ENCODE results near the gene PALB2. TPM values are rescaled to one million over a fixed set of nuclear protein-coding genes. Genes with fewer than 3 reads are reported as not detected.

The PALB2 gene
- total RNA-seq, 1 donor from 2014 or later = 21.0 TPM

DNA sequence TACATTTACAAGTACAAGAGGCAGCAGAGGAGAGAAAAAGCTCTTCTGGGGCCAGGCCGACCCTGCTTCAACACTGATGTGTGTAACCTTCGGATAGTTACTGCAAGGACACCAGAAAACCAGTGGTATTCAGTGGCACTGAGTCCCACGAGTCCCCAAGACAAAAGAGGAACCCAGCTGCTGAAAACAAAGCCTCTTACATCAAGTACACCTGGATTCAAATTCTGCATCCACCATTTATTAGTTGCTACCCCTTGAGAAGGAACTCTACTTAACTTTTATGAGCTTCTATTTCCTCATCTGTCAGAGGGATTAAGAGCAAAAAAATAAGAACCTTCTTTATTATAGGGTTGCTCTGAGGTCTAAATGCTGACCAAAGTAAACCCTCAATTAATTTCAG, 86.6 kb downstream of the PALB2 start:
- no peak overlapping the region for H3K4me3 Mint-ChIP-seq (ENCODE audit: low read depth)
- H3K27ac Mint-ChIP-seq = no peak overlapping the region
- peaks cover 7% of the 10 kb centered on the region for H3K4me1 Mint-ChIP-seq (ENCODE audit: low read depth)
- no peaks in the 10 kb centered on the region for H3K27me3 Mint-ChIP-seq
- H3K36me3 Mint-ChIP-seq (ENCODE audit: insufficient read depth) = peaks cover 9% of the 10 kb centered on the region
- TF ChIP-seq, protein P1, sequence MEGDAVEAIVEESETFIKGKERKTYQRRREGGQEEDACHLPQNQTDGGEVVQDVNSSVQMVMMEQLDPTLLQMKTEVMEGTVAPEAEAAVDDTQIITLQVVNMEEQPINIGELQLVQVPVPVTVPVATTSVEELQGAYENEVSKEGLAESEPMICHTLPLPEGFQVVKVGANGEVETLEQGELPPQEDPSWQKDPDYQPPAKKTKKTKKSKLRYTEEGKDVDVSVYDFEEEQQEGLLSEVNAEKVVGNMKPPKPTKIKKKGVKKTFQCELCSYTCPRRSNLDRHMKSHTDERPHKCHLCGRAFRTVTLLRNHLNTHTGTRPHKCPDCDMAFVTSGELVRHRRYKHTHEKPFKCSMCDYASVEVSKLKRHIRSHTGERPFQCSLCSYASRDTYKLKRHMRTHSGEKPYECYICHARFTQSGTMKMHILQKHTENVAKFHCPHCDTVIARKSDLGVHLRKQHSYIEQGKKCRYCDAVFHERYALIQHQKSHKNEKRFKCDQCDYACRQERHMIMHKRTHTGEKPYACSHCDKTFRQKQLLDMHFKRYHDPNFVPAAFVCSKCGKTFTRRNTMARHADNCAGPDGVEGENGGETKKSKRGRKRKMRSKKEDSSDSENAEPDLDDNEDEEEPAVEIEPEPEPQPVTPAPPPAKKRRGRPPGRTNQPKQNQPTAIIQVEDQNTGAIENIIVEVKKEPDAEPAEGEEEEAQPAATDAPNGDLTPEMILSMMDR (IDR thresholded peaks at IDR 0.05; ENCODE audit: unreplicated experiment) = no peak
- H3K9me3 Mint-ChIP-seq (ENCODE audit: low read depth) = no peaks in the 10 kb centered on the region
- DNase-seq (ENCODE audit: low spot score, unreplicated experiment) = no peak

Other genes starting within 250 kb of the PALB2 start
- gene COG7, start 188.1 kb downstream of the PALB2 start, total RNA-seq = 24.9 and 28.3 TPM in 2 replicates
- 87.5 and 89.9 TPM in 2 replicates for gene GGA2, start 130.8 kb downstream of the PALB2 start, total RNA-seq
- gene EARS2, start 84.0 kb downstream of the PALB2 start, total RNA-seq = 24.7 and 26.6 TPM in 2 replicates
- gene UBFD1, start 83.6 kb downstream of the PALB2 start, total RNA-seq = 101 and 106 TPM in 2 replicates
- gene NDUFAB1, start 45.0 kb downstream of the PALB2 start, total RNA-seq = 75.9 and 80.2 TPM in 2 replicates
- gene DCTN5, start 156 bp upstream of the PALB2 start, total RNA-seq = 79.8 and 88.9 TPM in 2 replicates
- gene PLK1, start 37.6 kb upstream of the PALB2 start, total RNA-seq = 30.4 and 36.2 TPM in 2 replicates
- gene ERN2, start 71.9 kb upstream of the PALB2 start, total RNA-seq = 0.60 and 0.71 TPM in 2 replicates
- gene CHP2, start 113.7 kb upstream of the PALB2 start, total RNA-seq = not detected in 2 replicates
- gene PRKCB, start 194.7 kb upstream of the PALB2 start, total RNA-seq = 0.27 and 0.36 TPM in 2 replicates

Data from progenitor cell of endocrine pancreas (in vitro differentiated cells).